RWPE1 (cell line): ENCODE results near the gene RBM27.
"Not testable (repeated sequence)": the region's sequence is repeated elsewhere in the genome, so short reads cannot be mapped to it uniquely, and the experiment has no call there.

ENCODE experiments used
- CTCF ChIA-PET: fragments of 350-600 bp; sonication (Branson Sonifier 250); formaldehyde crosslinking; extraction: SDS; loops from one replicate; lab custom pipeline; 2021; lab: Yijun Ruan, JAX
- POLR2A ChIA-PET: fragments of 400-600 bp; formaldehyde crosslinking; extraction: SDS; loops from one replicate; lab custom pipeline; 2020; ENCODE audit warnings: antibody characterized with exemption; ENCODE audit not compliant: low non-redundant PET; lab: Yijun Ruan, JAX
- DNase-seq: peaks from one replicate; pipeline ENCODE4 v3.0.0; 2012; ENCODE audit warnings: low spot score
- H3K27ac ChIP-seq: fragments of 450-650 bp; 2 replicates; pipeline ENCODE4 v1.5.1; 2017
- CTCF ChIP-seq: fragments of 450-650 bp; conservative IDR thresholded peaks from 2 replicates; pipeline ENCODE4 v1.5.1; 2017; ENCODE audit warnings: low read depth, mild to moderate bottlenecking

The RBM27 gene

DNA sequence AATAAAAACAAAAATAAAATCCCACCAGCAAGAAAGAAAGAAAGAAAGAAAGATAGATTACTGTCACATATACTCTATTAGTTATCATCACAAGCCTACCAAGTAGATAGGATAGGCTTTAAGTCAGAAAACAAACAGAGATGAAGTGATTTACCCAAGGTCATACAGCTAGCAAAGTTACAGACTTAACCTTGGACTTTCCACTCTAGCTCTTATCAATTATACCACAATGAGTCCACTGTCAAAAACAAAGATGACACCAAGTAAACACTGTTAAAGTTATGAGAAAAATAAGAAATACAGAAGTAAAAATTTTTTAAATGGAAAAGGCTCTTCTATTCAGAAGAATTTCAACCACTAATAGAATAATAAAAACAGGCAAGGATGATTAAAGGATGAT is 34.3 kb upstream of the RBM27 start:
- CTCF ChIA-PET = interaction anchor here (0.6 to 0.7 kb wide), 2 partner anchors 24 to 178 kb away, joined by 3 to 6 read pairs; no protein-coding TSS in a partner anchor
- POLR2A ChIA-PET = no interaction called here
- no peak for DNase-seq

GRCh38 chr5:146173049-146173448 is 30.4 kb upstream of the RBM27 start:
- DNase-seq, H3K27ac ChIP-seq, POLR2A ChIA-PET: not testable (repeated sequence)
- CTCF ChIA-PET = interaction anchor here (1.3 kb wide), 1 partner anchor 255 kb away, joined by 6 read pairs; no protein-coding TSS in a partner anchor

More for the DNA sequence above, 34.3 kb upstream of the RBM27 start:
- no peak for TF ChIP-seq CTCF
- H3K27ac ChIP-seq = no peak overlapping the region

DNA sequence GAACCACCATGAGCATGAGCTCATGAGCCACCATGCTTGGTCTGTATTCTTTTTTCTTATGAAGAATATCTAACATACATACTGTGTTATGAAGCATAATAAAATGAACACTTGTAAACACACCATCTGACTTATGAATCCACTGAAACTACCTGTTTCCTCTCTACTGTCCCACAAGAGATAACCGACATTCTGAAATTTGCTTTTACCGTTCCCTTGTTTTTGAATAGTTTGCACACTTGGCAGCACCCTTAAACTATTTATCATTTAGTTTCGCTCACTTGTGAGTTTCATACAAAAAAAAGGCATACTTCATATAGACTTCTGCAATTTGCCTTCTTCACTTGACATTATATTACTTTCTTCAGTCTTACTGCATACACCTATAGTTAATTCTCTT is 29.8 kb upstream of the RBM27 start:
- no peak for TF ChIP-seq CTCF
- ChIA-PET CTCF (interaction anchor here (1.3 kb wide), 1 partner anchor 255 kb away, joined by 6 read pairs; no protein-coding TSS in a partner anchor), POLR2A (no interaction called here)
- DNase-seq = no peak
- H3K27ac ChIP-seq = no peak overlapping the region

- no peak for TF ChIP-seq CTCF
- CTCF ChIA-PET = no interaction called here
- H3K27ac ChIP-seq = no peak overlapping the region
- DNase-seq = no peak
- POLR2A ChIA-PET = no interaction called here
These were observed 26.6 kb upstream of the RBM27 start for GRCh38 chr5:146176805-146177204.

DNA sequence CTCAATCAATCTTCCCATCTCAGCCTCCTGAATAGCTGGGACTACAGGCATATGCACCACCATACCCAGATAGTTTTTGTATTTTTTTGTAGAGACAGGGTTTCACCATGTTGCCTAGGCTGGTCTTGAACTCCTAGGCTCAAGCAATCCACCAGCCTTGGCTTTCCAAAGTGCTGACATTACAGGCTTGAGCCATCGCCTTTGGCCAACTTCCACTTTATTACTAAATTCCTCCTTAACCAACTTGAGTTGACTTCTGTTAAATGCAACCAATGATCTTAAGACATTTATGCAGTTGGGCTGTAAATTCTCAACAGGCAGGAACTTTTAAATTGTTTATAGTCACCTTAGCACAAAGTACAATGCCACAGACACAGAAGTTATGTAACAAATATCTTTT is 23.7 kb upstream of the RBM27 start:
- H3K27ac ChIP-seq = 0 out of 2 replicates have a peak overlapping the region, but pooled peaks have one; percentile 1
- POLR2A ChIA-PET = no interaction called here
- no peak for DNase-seq
- TF ChIP-seq CTCF = no peak
- CTCF ChIA-PET = no interaction called here

DNA sequence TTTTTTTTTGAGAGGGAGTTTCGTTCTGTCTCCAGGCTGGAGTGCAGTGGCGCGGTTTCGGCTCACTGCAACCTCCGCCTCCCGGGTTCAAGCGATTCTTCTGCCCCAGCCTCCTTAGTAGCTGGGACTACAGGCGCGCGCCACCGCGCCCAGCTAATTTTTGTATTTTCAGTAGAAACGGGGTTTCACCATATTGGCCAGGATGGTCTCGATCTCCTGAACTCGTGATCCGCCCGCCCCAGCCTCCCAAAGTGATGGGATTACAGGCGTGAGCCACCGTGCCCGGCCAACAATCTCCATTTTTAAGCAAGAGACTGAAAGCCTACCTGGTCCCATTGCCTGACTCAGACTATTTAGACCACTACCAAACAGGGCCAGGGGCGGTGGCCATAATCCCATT is 20.0 kb upstream of the RBM27 start:
- POLR2A ChIA-PET = interaction anchor here (0.6 to 1.0 kb wide), 3 partner anchors 9 to 52 kb away, joined by 4 to 5 read pairs (median 4); no protein-coding TSS in a partner anchor
- peak overlapping the region; percentile 80 for H3K27ac ChIP-seq
- CTCF ChIA-PET = interaction anchor here (0.6 kb wide), 2 partner anchors 24 to 47 kb away, joined by 3 to 7 read pairs; no protein-coding TSS in a partner anchor
- not testable (repeated sequence) for DNase-seq

GRCh38 chr5:146185161-146185560 is 18.2 kb upstream of the RBM27 start:
- ChIA-PET POLR2A (no interaction called here), CTCF (no interaction called here)
- H3K27ac ChIP-seq = no peak overlapping the region
- no peak for DNase-seq
- no peak for TF ChIP-seq CTCF
